ENCODE data around the gene HM13. TPM values are rescaled to one million over a fixed set of nuclear protein-coding genes. Genes with fewer than 3 reads are reported as not detected.

The HM13 gene
- total RNA-seq, 1 experiment from 2014 or later, result 183 TPM

GRCh38 chr20:31606804-31607639, 92.8 kb downstream of the HM13 start (continued):
- TF ChIP-seq EZH2 (IDR thresholded peaks at IDR 0.05) (no peak), FOSL1 (IDR thresholded peaks at IDR 0.05; ENCODE audit: low read depth) (no peak), CEBPB (IDR thresholded peaks at IDR 0.05; ENCODE audit: low read depth) (no peak), ELF1 (IDR thresholded peaks at IDR 0.05; ENCODE audit: borderline replicate concordance, low read depth) (no peak), MAX (IDR thresholded peaks at IDR 0.05) (no peak), POLR2A (IDR thresholded peaks at IDR 0.05; ENCODE audit: borderline replicate concordance, extremely low read depth, insufficient read depth, insufficient read length) (peak; percentile 98), ZNF274 (IDR thresholded peaks at IDR 0.05; ENCODE audit: low read depth, low read length) (no peak), YY1 (IDR thresholded peaks at IDR 0.05; ENCODE audit: extremely low read depth, insufficient replicate concordance, low read depth, low read length) (peak; percentile 24), ATF3 (IDR thresholded peaks at IDR 0.05) (no peak), CTCF (IDR thresholded peaks at IDR 0.05 in 2 of 3, conservative IDR thresholded peaks at IDR 0.05 in 1 of 3; ENCODE audit: borderline replicate concordance in 1 of 3, insufficient read depth in 1 of 3, low read depth in 2 of 3, low read length in 2 of 3) (no peak), RAD21 (IDR thresholded peaks at IDR 0.05; ENCODE audit: low read depth) (no peak), SRF (IDR thresholded peaks at IDR 0.05; ENCODE audit: low read depth) (no peak), EZH2phosphoT487 (IDR thresholded peaks at IDR 0.05; ENCODE audit: borderline replicate concordance) (no peak), TCF7L2 (IDR thresholded peaks at IDR 0.05; ENCODE audit: borderline replicate concordance, extremely low read depth, insufficient read depth, insufficient read length) (peak; percentile 94)

Data from HCT116 (cell line).